Measurements from ENCODE around the gene CNTNAP2.

GRCh38 chr7:148340438-148341280 is 2224.1 kb downstream of the CNTNAP2 start:
- no peak for TF ChIP-seq EZH2phosphoT487 (IDR thresholded peaks at IDR 0.05; ENCODE audit: insufficient read depth, low read depth)
- no peak for TF ChIP-seq EZH2 (IDR thresholded peaks at IDR 0.05; ENCODE audit: insufficient read depth, poor library complexity, severe bottlenecking)

Measured in GM23248 (cell line).